Ovary (tissue), 3 donors: ENCODE measurements around the gene ARMC12.

Experiments used
- CTCF ChIP-seq, 3 donors: fragments of 450-650 bp in 2 of 3; fragments of 200-600 bp in 1 of 3; IDR thresholded peaks; one replicate each; pipeline versions ENCODE4 v1.5.1 to v1.8.0; 2016 to 2022; ENCODE audit warnings: antibody characterized with exemption in 3 of 3, mild to moderate bottlenecking in 1 of 3
- POLR2A ChIP-seq: fragments of 450-650 bp; IDR thresholded peaks from one replicate; pipeline ENCODE4 v1.6.1; 2017; ENCODE audit warnings: antibody characterized with exemption, mild to moderate bottlenecking, moderate library complexity
- donor health status: DM: no; HTN: no; CAD: no.

GRCh38 chr6:35750557-35750956, 13.7 kb downstream of the ARMC12 start:
- TF ChIP-seq CTCF (IDR thresholded peaks at IDR 0.05) (no peak), POLR2A (no peak)
